ENCODE data around the gene ALDOA. TPM values are rescaled to one million over a fixed set of nuclear protein-coding genes. Genes with fewer than 3 reads are reported as not detected.

ALDOA gene
- total RNA-seq, 4 donors from 2014 or later: 836 to 988 (median 910) TPM

DNA sequence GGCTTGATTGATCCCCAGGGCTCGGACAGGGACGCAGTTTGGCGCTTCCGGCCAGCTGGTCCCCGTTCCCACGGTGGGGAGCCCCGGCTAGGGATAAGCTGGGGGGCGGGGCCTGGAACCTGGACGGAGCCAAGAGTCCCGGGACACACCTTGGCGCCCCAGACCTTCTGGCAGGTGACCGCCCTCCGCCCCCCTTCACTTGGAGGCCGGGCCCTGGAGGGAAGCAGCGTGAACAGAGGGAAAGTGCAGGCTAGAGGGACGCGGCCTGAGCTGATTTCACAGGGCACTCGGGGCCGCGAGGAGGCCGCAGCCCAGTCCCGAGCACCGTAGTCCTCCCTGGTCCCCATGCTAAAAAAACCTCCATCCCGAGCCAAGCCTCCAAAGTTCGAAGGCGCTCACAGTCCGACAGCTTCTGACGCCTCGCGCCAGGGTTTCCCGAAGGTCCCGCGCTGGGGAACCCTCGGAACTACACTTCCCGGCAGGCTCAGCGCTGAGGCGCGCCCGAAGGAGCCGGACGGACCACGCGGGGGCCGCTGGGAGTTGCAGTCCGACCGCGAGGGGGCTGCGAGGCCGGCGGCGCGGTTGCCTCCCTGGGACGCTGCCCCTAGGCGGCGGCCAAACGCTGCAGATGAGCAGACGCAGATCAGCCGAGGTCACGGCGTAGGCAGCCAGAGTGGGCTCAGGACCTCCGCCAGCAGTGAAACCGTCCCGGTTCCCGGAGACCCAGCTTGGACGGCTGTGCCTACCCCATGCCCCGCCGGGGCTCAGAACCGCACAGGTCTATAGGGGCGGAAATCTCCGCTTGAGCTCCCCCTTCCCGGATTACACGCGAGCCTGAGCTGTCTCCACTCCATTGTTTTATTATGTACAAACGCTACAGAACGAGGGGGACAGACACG is 26.2 kb downstream of the ALDOA start, which contains the start of gene TBX6:
Gene TBX6 (minus strand): TSS at position 451 of the 899 bp plus-strand sequence. CDS start 731 bp downstream, outside the sequence.
- DNase-seq (ENCODE audit: low spot score in 2 of 2): peak; percentile 90 to 98
- 1% methylated on average over 33 to 72 of the region's 76 CpGs for WGBS, 2 donors
- TF ChIP-seq, protein P1, sequence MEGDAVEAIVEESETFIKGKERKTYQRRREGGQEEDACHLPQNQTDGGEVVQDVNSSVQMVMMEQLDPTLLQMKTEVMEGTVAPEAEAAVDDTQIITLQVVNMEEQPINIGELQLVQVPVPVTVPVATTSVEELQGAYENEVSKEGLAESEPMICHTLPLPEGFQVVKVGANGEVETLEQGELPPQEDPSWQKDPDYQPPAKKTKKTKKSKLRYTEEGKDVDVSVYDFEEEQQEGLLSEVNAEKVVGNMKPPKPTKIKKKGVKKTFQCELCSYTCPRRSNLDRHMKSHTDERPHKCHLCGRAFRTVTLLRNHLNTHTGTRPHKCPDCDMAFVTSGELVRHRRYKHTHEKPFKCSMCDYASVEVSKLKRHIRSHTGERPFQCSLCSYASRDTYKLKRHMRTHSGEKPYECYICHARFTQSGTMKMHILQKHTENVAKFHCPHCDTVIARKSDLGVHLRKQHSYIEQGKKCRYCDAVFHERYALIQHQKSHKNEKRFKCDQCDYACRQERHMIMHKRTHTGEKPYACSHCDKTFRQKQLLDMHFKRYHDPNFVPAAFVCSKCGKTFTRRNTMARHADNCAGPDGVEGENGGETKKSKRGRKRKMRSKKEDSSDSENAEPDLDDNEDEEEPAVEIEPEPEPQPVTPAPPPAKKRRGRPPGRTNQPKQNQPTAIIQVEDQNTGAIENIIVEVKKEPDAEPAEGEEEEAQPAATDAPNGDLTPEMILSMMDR (IDR thresholded peaks at IDR 0.05): peak in 2 of 3 donors; percentile 12 to 24
- TF ChIP-seq POLR2A (IDR thresholded peaks at IDR 0.05): no peak
- peak within 1 kb of the TSS; percentile 23 for H3K4me3 ChIP-seq (ENCODE audit: low read depth, poor library complexity, severe bottlenecking)
- intact Hi-C loops (cut with DNase I; ENCODE audit: low total_unique reads): no loop called here

DNA sequence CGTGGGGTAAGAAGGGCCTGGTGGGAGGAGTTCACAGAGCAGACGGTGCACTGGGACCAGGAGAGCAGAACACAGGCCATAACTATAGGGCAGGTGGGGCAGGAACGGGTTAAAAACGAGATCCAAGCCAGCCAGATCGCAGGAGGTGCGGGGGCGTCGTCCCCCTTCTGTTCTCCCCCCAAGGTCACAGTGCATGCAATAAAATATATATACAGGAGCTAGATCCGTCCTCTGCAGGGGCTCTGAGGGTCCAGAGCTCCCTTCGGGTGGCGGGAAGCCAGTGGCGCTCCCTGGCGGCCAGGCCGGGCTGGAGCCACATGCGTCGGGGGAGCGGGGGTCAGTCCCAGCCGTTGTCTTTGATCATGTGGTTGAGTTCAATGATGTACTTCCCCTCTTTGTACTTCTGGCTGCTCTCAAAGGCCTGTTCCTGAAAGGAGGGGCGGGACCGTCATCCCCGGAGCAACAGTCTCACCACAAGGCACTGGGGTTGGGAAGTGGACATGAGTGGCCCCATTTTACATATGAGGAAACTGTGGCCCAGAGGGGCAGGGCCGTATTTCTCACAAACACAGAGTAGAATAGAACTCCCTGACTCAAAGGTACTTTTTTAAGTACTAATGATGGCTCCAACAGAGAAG is 26.9 kb downstream of the ALDOA start:
- peak; percentile 82 to 94 for DNase-seq (ENCODE audit: low spot score in 2 of 2)
- H3K4me3 ChIP-seq (ENCODE audit: low read depth, poor library complexity, severe bottlenecking): peak overlapping the region; percentile 23
- 11 to 15% methylated on average over 16 to 22 of the region's 22 CpGs for WGBS, 2 donors
- TF ChIP-seq, protein P1 (IDR thresholded peaks at IDR 0.05): no peak
- intact Hi-C loops (cut with DNase I; ENCODE audit: low total_unique reads): no loop called here

DNA sequence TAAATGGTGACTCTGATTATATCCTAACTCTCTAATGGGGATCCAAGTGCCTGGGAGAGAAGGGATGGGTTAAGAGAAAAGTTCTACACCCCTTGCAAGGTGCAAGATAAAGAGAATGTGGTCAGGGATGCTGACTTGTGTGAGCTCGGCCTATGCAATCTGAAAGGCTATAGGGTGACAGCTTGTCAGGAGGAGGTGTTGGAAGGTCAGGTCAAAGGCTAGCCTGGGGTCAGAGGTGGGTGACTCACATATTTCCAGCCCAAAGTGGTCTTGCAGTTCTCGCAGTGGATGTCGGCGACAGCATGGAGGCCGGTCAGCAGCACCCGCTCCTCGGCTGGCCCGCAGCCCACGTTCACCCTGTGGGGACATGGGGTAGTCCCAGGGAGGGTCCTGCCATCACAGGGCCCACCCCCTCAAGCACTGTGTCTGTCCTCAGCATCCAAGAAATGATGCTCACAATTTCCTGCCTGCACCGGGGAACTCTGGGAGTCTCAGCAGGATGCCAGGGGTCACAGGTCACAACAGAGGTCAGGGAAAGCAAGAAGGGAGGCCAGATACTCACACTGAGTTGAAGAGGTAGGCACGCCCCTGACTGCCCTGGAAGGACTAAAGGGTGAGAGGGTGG is 29.1 kb downstream of the ALDOA start:
- 63 to 69% methylated on average over 9 to 11 of the region's 11 CpGs for WGBS, 2 donors
- intact Hi-C loops (cut with DNase I; ENCODE audit: low total_unique reads): no loop called here
- DNase-seq (ENCODE audit: low spot score in 2 of 2): no peak
- H3K4me3 ChIP-seq (ENCODE audit: low read depth, poor library complexity, severe bottlenecking): no peak overlapping the region
- TF ChIP-seq POLR2A (IDR thresholded peaks at IDR 0.05): no peak
- TF ChIP-seq, protein P1 (IDR thresholded peaks at IDR 0.05): no peak

DNA sequence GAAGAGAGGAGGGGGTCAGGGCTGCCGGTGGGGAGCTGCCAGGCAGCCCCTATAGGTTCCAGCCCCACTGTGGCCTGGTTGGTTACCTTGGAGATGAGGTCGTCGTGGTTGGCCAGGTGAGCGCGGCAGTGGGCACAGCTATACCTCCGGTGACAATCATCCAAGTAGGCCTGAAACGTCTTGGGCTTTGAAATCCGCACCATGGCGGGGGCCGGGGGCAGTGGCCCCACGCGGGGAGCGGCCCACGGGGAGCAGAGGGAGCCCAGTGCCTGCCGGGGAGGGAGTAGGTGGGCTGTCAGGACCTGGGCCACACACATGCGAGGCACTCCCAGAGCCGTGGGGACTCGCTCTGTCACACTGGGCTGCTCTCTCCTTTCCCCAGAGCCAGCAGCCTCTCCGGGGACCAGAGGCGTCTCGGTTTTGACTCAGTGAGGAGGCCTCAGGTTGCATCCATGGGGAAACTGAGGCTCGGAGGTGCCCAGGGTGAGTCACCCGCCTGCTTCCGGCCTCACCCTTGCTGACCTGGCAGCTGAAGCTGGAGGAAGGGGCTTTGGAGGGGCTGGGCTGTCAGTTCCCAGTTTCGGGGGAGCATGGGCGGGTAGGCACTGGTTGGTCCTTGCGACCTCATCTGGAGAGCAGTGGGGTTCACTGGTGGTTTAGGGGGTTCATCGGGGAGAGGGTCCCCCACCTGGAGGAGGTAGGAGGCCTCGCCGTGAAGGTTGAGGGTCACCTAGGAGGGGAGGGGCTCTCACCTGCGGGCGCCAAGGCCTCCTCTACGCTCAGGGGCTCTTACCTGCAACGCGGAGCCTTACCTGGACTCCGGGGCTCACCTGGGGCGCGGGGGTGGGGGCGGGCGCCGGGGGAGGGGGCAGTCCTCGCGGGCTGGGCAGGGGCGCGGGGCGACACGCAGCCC is 29.9 kb downstream of the ALDOA start:
- TF ChIP-seq, protein P1 (IDR thresholded peaks at IDR 0.05): no peak
- TF ChIP-seq POLR2A (IDR thresholded peaks at IDR 0.05): no peak
- intact Hi-C loops (cut with DNase I; ENCODE audit: low total_unique reads): no loop called here
- peak in 1 of 2 donors; percentile 29 for DNase-seq (ENCODE audit: low spot score in 2 of 2)
- 10 to 14% methylated on average over 28 to 30 of the region's 47 CpGs for WGBS, 2 donors
- peak overlapping the region; percentile 92 for H3K4me3 ChIP-seq (ENCODE audit: low read depth, poor library complexity, severe bottlenecking)
